Measurements from ENCODE around the gene CREB3L1.

GRCh38 chr11:46333394-46333947 lies 56.0 kb downstream of the CREB3L1 start:
- TF ChIP-seq CTCF (IDR thresholded peaks at IDR 0.05; ENCODE audit: insufficient read depth, low read length, poor library complexity, severe bottlenecking), result no peak
- no peak for TF ChIP-seq EZH2phosphoT487 (conservative IDR thresholded peaks at IDR 0.05; ENCODE audit: low read length)
